Karpas-422 (cell line): ENCODE data around the gene GRIA4. TPM values are rescaled to one million over a fixed set of nuclear protein-coding genes. Genes with fewer than 3 reads are reported as not detected.

Experiments used
- DNase-seq: peaks from one replicate; pipeline ENCODE4 v3.0.0-alpha.2; 2015
- H2AFZ ChIP-seq: fragments of 200-600 bp; sonication (generic); 2 replicates; pipeline ENCODE4 v1.6.1; 2014; ENCODE audit warnings: antibody characterized with exemption, low read length, mixed read lengths
- H3K27ac ChIP-seq: fragments of 200-600 bp; sonication (generic); 2 replicates; pipeline ENCODE4 v1.5.1; 2014; ENCODE audit warnings: mild to moderate bottlenecking, low read length, moderate library complexity
- H3K27me3 ChIP-seq: fragments of 200-600 bp; sonication (generic); 2 replicates; pipeline ENCODE4 v1.6.1; 2014; ENCODE audit warnings: low read length, mixed read lengths
- H3K36me3 ChIP-seq: fragments of 200-600 bp; sonication (generic); 2 replicates; pipeline ENCODE4 v1.6.1; 2014; ENCODE audit warnings: low read length, mixed read lengths; ENCODE audit not compliant: insufficient read depth
- H3K4me1 ChIP-seq: fragments of 200-600 bp; sonication (generic); 2 replicates; pipeline ENCODE4 v1.6.1; 2014; ENCODE audit warnings: mild to moderate bottlenecking, low read length, mixed read lengths
- H3K4me2 ChIP-seq: fragments of 200-600 bp; sonication (generic); 2 replicates; pipeline ENCODE4 v1.6.1; 2014; ENCODE audit warnings: low read length, low read depth, mild to moderate bottlenecking; ENCODE audit not compliant: poor library complexity, severe bottlenecking
- H3K4me3 ChIP-seq: fragments of 200-600 bp; sonication (generic); 2 replicates; pipeline ENCODE4 v1.5.1; 2014; ENCODE audit warnings: mild to moderate bottlenecking, antibody characterized with exemption, low read length, mixed read lengths
- H3K79me2 ChIP-seq: fragments of 200-600 bp; sonication (generic); 2 replicates; pipeline ENCODE4 v1.6.1; 2014; ENCODE audit warnings: mild to moderate bottlenecking, low read length, mixed read lengths
- H3K9ac ChIP-seq: fragments of 200-600 bp; sonication (generic); 2 replicates; pipeline ENCODE4 v1.6.0; 2014; ENCODE audit warnings: low read length
- H3K9me2 ChIP-seq: fragments of 200-600 bp; sonication (generic), shearing (Covaris generic); replicated peaks from 2 replicates; pipeline ENCODE4 v1.6.0; 2014; ENCODE audit warnings: mild to moderate bottlenecking, low read length, moderate library complexity; ENCODE audit not compliant: insufficient read depth
- H3K9me3 ChIP-seq: fragments of 300-700, 200-600 bp; sonication (generic); 2 replicates; pipeline ENCODE4 v1.6.1; 2014; ENCODE audit warnings: low read length, mixed read lengths
- H4K20me1 ChIP-seq: fragments of 200-600 bp; sonication (generic); 2 replicates; pipeline ENCODE4 v1.6.1; 2014; ENCODE audit warnings: mild to moderate bottlenecking, antibody characterized with exemption, low read length, low read depth; ENCODE audit not compliant: insufficient read depth
- total RNA-seq: library from RNA; depleted of rRNA; stranded (reverse); fragments of >200 nt; shearing (Covaris generic); gene quantifications from 2 replicates; pipeline ENCODE4 v1.2.3, GENCODE V29; 2014; ENCODE audit warnings: low replicate concordance

GRIA4 gene
- total RNA-seq, 1 experiment from 2014 or later = 0.19 TPM

- Histone ChIP-seq H2AFZ (no peak overlapping the region), H4K20me1 (no peaks in the 10 kb centered on the region), H3K27me3 (no peaks in the 10 kb centered on the region), H3K4me2 (no peak overlapping the region), H3K9me3 (no peaks in the 10 kb centered on the region), H3K9ac (no peak overlapping the region), H3K79me2 (no peaks in the 10 kb centered on the region), H3K36me3 (no peaks in the 10 kb centered on the region), H3K27ac (no peak overlapping the region), H3K4me3 (no peak overlapping the region), H3K9me2 (no peaks in the 10 kb centered on the region), H3K4me1 (no peaks in the 10 kb centered on the region)
- no peak for DNase-seq
These were observed 250.2 kb downstream of the GRIA4 start for GRCh38 chr11:105860105-105860504.

- Histone ChIP-seq H3K4me3 (no peak overlapping the region), H3K27ac (no peak overlapping the region)
These were observed 251.4 kb downstream of the GRIA4 start for GRCh38 chr11:105861225-105861624.

GRCh38 chr11:105862736-105863367 is 253.0 kb downstream of the GRIA4 start:
- H3K9ac ChIP-seq = no peak overlapping the region
- H3K79me2 ChIP-seq = no peaks in the 10 kb centered on the region
- no peak overlapping the region for H2AFZ ChIP-seq
- DNase-seq = peak; percentile 90
- no peaks in the 10 kb centered on the region for H3K4me1 ChIP-seq
- H3K9me2 ChIP-seq = no peaks in the 10 kb centered on the region
- H3K27me3 ChIP-seq = no peaks in the 10 kb centered on the region; the same call in 1 of the 2 replicates
- no peak overlapping the region for H3K4me3 ChIP-seq
- no peak overlapping the region for H3K27ac ChIP-seq
- no peaks in the 10 kb centered on the region for H3K36me3 ChIP-seq
- no peaks in the 10 kb centered on the region for H3K9me3 ChIP-seq
- H4K20me1 ChIP-seq = no peaks in the 10 kb centered on the region
- no peak overlapping the region for H3K4me2 ChIP-seq

More at GRCh38 chr11:105861225-105861624, 251.4 kb downstream of the GRIA4 start:
- H3K36me3 ChIP-seq = no peaks in the 10 kb centered on the region
- no peaks in the 10 kb centered on the region for H3K4me1 ChIP-seq
- H3K9ac ChIP-seq = no peak overlapping the region
- no peaks in the 10 kb centered on the region; the same call in 1 of the 2 replicates for H3K27me3 ChIP-seq
- H3K4me2 ChIP-seq = no peak overlapping the region
- no peaks in the 10 kb centered on the region for H3K79me2 ChIP-seq
- H3K9me3 ChIP-seq = no peaks in the 10 kb centered on the region
- no peaks in the 10 kb centered on the region for H3K9me2 ChIP-seq
- no peak for DNase-seq
- no peak overlapping the region for H2AFZ ChIP-seq
- no peaks in the 10 kb centered on the region for H4K20me1 ChIP-seq

GRCh38 chr11:105863523-105863922 is 253.7 kb downstream of the GRIA4 start:
- H4K20me1 ChIP-seq = no peaks in the 10 kb centered on the region
- H3K27me3 ChIP-seq = no peaks in the 10 kb centered on the region; the same call in 1 of the 2 replicates
- no peaks in the 10 kb centered on the region for H3K4me1 ChIP-seq
- no peak overlapping the region for H3K27ac ChIP-seq
- H3K9me2 ChIP-seq = no peaks in the 10 kb centered on the region
- no peak overlapping the region for H3K9ac ChIP-seq
- no peaks in the 10 kb centered on the region for H3K9me3 ChIP-seq
- no peak overlapping the region for H3K4me2 ChIP-seq
- H3K4me3 ChIP-seq = no peak overlapping the region
- no peak overlapping the region for H2AFZ ChIP-seq
- no peaks in the 10 kb centered on the region for H3K79me2 ChIP-seq
- no peak for DNase-seq
- H3K36me3 ChIP-seq = no peaks in the 10 kb centered on the region

GRCh38 chr11:105867742-105868141 is 257.9 kb downstream of the GRIA4 start:
- H3K27ac ChIP-seq = no peak overlapping the region
- no peaks in the 10 kb centered on the region for H3K79me2 ChIP-seq
- H4K20me1 ChIP-seq = no peaks in the 10 kb centered on the region
- H3K4me2 ChIP-seq = no peak overlapping the region
- H3K9ac ChIP-seq = no peak overlapping the region
- no peaks in the 10 kb centered on the region for H3K9me3 ChIP-seq
- no peak for DNase-seq
- no peaks in the 10 kb centered on the region for H3K4me1 ChIP-seq
- no peaks in the 10 kb centered on the region; the same call in 1 of the 2 replicates for H3K27me3 ChIP-seq
- H3K9me2 ChIP-seq = no peaks in the 10 kb centered on the region
- no peak overlapping the region for H3K4me3 ChIP-seq
- H2AFZ ChIP-seq = no peak overlapping the region
- H3K36me3 ChIP-seq = no peaks in the 10 kb centered on the region

- H3K4me3 ChIP-seq = no peak overlapping the region
- H3K9ac ChIP-seq = no peak overlapping the region
- no peaks in the 10 kb centered on the region for H3K9me3 ChIP-seq
- no peaks in the 10 kb centered on the region; the same call in 1 of the 2 replicates for H3K27me3 ChIP-seq
- H3K4me1 ChIP-seq = no peaks in the 10 kb centered on the region
- H4K20me1 ChIP-seq = no peaks in the 10 kb centered on the region
- H3K79me2 ChIP-seq = no peaks in the 10 kb centered on the region
- no peak overlapping the region for H3K4me2 ChIP-seq
- no peak overlapping the region for H3K27ac ChIP-seq
- H3K9me2 ChIP-seq = no peaks in the 10 kb centered on the region
- no peak overlapping the region for H2AFZ ChIP-seq
- no peak for DNase-seq
- no peaks in the 10 kb centered on the region for H3K36me3 ChIP-seq
These were observed 259.0 kb downstream of the GRIA4 start for GRCh38 chr11:105868762-105869285.

GRCh38 chr11:105870516-105871113 is 260.7 kb downstream of the GRIA4 start:
- Histone ChIP-seq H3K9me2 (no peaks in the 10 kb centered on the region), H3K27ac (no peak overlapping the region), H3K36me3 (no peaks in the 10 kb centered on the region), H3K4me2 (no peak overlapping the region), H2AFZ (no peak overlapping the region), H3K4me3 (no peak overlapping the region), H4K20me1 (no peaks in the 10 kb centered on the region), H3K27me3 (no peaks in the 10 kb centered on the region; the same call in 1 of the 2 replicates), H3K79me2 (no peaks in the 10 kb centered on the region), H3K9me3 (no peaks in the 10 kb centered on the region), H3K4me1 (no peaks in the 10 kb centered on the region), H3K9ac (no peak overlapping the region)
- DNase-seq = no peak

GRCh38 chr11:105878510-105878909 is 268.6 kb downstream of the GRIA4 start:
- no peak overlapping the region for H2AFZ ChIP-seq
- no peak overlapping the region for H3K9ac ChIP-seq
- DNase-seq = no peak
- no peaks in the 10 kb centered on the region for H3K36me3 ChIP-seq
- no peaks in the 10 kb centered on the region for H4K20me1 ChIP-seq
- no peak overlapping the region for H3K4me2 ChIP-seq
- H3K27ac ChIP-seq = no peak overlapping the region
- H3K4me1 ChIP-seq = no peaks in the 10 kb centered on the region
- H3K27me3 ChIP-seq = no peaks in the 10 kb centered on the region
- no peaks in the 10 kb centered on the region for H3K9me2 ChIP-seq
- no peak overlapping the region for H3K4me3 ChIP-seq
- no peaks in the 10 kb centered on the region for H3K79me2 ChIP-seq
- H3K9me3 ChIP-seq = no peaks in the 10 kb centered on the region
